GM23248 (cell line): ENCODE measurements around the gene ACP1.

Source experiments
- EZH2 ChIP-seq: fragments of 200-600 bp; sonication (generic); IDR thresholded peaks from 2 replicates; pipeline ENCODE4 v1.6.1; 2018; ENCODE audit warnings: antibody characterized with exemption, mild to moderate bottlenecking; ENCODE audit not compliant: insufficient read depth, poor library complexity, severe bottlenecking
- EZH2phosphoT487 ChIP-seq: fragments of 200-600 bp; sonication (generic); IDR thresholded peaks from 2 replicates; pipeline ENCODE4 v1.6.1; 2018; ENCODE audit warnings: antibody characterized with exemption, moderate library complexity, mild to moderate bottlenecking, low read depth; ENCODE audit not compliant: insufficient read depth

DNA sequence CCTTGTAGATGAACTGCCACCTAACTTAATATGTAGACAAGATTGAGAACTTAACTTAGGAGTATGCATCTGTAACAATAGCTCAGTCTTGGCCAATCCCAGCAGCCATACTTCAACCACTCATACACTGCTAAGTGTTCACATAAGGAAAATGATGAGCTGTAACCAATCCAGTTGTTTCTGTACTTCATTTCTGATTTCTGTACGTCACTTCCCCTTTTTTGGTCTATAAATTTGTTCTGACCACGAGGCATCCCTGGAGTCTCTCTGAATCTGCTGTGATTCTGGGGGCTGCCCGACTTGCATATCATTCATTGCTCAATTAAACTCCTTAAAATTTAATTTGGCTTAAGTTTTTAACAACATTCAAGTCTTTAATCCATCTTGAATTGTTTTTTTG, 7.3 kb upstream of the ACP1 start:
- TF ChIP-seq EZH2 (no peak), EZH2phosphoT487 (no peak)
